ENCODE measurements around the gene CAMTA1. TPM values are rescaled to one million over a fixed set of nuclear protein-coding genes. Genes with fewer than 3 reads are reported as not detected.

CAMTA1 gene
- total RNA-seq, 6 donors from 2014 or later, result 38.8 to 74.0 (median 46.1) TPM

DNA sequence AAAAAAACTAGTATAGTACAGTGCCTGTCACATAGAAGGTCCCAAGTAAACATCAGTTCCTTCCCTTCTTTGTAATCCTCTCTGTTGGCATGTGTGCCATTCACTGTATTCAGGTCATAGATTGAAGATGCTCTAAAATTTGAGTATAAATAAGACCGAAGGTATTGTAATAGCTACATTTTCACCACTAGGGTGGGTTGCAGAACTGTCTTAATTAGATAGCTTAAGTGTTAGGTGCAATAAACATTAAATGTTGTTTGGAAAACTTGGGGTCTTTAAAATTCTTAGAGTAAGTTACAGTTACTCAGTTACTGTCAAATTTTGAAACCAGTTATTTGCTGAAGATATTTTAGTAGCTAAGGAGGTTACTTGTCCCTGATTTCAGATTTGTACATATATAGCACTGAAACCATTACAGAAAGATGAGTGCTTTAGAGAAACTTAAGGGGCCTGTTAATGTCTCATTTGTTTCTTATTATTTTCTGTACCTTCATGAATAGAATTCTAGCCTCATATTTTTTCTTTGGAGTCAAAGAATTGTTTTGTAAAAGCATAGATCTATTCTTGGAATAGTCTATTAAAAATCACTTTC lies 1023.1 kb downstream of the CAMTA1 start:
- Histone ChIP-seq H3K36me3 (peaks cover 8 to 90% (median 50%) of the 10 kb centered on the region in 4 donors), H3K27ac (no peak overlapping the region), H3K4me1 (no peaks in the 10 kb centered on the region), H3K4me3 (no peak overlapping the region), H3K27me3 (no peaks in the 10 kb centered on the region), H3K9me3 (no peaks in the 10 kb centered on the region)
- no peak for DNase-seq
- ATAC-seq (ENCODE audit: low FRiP score in 2 of 2), result no peak
- 20 to 28% methylated on average over 1 of the region's 1 CpG for WGBS, 2 donors
- TF ChIP-seq EP300 (IDR thresholded peaks at IDR 0.05), result no peak
- TF ChIP-seq, protein P1, sequence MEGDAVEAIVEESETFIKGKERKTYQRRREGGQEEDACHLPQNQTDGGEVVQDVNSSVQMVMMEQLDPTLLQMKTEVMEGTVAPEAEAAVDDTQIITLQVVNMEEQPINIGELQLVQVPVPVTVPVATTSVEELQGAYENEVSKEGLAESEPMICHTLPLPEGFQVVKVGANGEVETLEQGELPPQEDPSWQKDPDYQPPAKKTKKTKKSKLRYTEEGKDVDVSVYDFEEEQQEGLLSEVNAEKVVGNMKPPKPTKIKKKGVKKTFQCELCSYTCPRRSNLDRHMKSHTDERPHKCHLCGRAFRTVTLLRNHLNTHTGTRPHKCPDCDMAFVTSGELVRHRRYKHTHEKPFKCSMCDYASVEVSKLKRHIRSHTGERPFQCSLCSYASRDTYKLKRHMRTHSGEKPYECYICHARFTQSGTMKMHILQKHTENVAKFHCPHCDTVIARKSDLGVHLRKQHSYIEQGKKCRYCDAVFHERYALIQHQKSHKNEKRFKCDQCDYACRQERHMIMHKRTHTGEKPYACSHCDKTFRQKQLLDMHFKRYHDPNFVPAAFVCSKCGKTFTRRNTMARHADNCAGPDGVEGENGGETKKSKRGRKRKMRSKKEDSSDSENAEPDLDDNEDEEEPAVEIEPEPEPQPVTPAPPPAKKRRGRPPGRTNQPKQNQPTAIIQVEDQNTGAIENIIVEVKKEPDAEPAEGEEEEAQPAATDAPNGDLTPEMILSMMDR (IDR thresholded peaks at IDR 0.05), result peak in 5 of 6 experiments; percentile 3 to 51 (median 37)

DNA sequence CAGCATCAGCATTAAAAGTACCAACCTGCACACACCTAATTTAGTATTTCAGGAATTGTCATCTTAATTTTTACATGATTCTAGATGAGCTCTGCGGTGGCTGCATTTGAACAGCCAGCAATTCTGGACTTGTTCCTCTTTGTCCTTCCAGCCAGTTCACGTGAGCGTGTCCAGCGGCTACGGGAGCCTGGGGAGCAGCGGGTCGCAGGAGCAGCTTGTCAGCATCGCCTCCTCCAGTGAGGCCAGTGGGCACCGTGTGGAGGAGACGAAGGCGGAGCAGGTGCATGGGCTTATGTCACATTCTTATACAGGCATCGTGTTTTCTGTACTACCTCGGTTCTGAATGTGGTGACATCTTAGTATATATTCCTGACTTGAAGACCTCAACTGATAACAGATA lies 1024.5 kb downstream of the CAMTA1 start:
- TF ChIP-seq EP300 (IDR thresholded peaks at IDR 0.05), result no peak
- TF ChIP-seq, protein P1 (IDR thresholded peaks at IDR 0.05), result no peak
- TF ChIP-seq POLR2A (IDR thresholded peaks at IDR 0.05), result no peak
- TF ChIP-seq POLR2AphosphoS5 (IDR thresholded peaks at IDR 0.05), result no peak
- H3K27me3 ChIP-seq, result no peaks in the 10 kb centered on the region
- no peak overlapping the region for H3K4me3 ChIP-seq
- peaks cover 0 to 4% (median 0%) of the 10 kb centered on the region in 4 donors for H3K9me3 ChIP-seq
- no peaks in the 10 kb centered on the region for H3K4me1 ChIP-seq
- H3K36me3 ChIP-seq, result peaks cover 6 to 89% (median 42%) of the 10 kb centered on the region in 4 donors
- DNase-seq (peak in 1 of 2 donors; percentile 50), ATAC-seq (ENCODE audit: low FRiP score in 2 of 2) (no peak)
- 93 to 96% methylated on average over 13 of the region's 13 CpGs for WGBS, 2 donors
- no peak overlapping the region for H3K27ac ChIP-seq

DNA sequence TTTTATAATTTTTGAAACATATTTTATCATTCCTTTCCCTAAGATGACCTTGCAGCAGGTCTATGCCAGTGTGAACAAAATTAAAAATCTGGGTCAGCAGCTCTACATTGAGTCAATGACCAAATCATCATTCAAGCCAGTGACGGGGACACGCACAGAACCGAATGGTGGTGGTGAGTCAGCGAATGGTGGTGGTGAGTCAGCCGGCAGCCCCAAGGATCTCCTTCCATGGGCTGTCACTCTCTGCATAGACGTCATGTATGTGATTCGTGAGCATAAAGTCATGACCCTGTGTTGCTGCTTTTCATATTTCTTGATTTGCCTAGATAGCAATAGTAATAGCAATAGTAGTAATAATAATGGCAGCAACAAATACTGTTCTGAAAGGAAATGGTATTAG lies 1025.1 kb downstream of the CAMTA1 start:
- no peaks in the 10 kb centered on the region for H3K27me3 ChIP-seq
- DNase-seq (peak in 1 of 2 donors; percentile 31), ATAC-seq (ENCODE audit: low FRiP score in 2 of 2) (no peak)
- no peak overlapping the region for H3K4me3 ChIP-seq
- peaks cover 0 to 4% (median 0%) of the 10 kb centered on the region in 4 donors for H3K9me3 ChIP-seq
- no peaks in the 10 kb centered on the region for H3K4me1 ChIP-seq
- peaks cover 6 to 85% (median 37%) of the 10 kb centered on the region in 4 donors for H3K36me3 ChIP-seq
- 82 to 87% methylated on average over 7 of the region's 7 CpGs for WGBS, 2 donors
- TF ChIP-seq, protein P1 (IDR thresholded peaks at IDR 0.05), result no peak
- TF ChIP-seq EP300 (IDR thresholded peaks at IDR 0.05) (no peak), POLR2A (IDR thresholded peaks at IDR 0.05) (no peak), POLR2AphosphoS5 (IDR thresholded peaks at IDR 0.05) (no peak)
- no peak overlapping the region for H3K27ac ChIP-seq

DNA sequence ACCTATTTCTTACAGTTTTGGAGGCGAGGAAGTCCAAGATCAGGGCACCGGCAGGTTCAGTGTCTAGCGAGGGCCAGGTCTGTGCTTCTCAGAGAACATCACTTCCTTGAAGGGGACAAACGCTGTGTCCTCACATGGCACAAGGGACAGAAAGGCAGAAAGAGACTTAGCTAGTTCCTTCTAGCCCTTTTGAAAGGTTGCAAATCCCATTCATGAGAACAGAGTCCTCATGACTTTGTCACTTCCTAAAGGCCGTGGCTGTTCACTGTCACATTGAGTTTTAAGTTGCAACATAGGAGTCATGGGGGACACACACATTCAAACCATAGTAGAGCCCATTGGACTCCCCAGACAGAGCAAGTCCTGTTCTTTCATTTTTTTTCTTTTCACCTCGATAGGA lies 1026.2 kb downstream of the CAMTA1 start:
- no peak overlapping the region for H3K27ac ChIP-seq
- H3K4me1 ChIP-seq, result no peaks in the 10 kb centered on the region
- peaks cover 0 to 4% (median 0%) of the 10 kb centered on the region in 4 donors for H3K9me3 ChIP-seq
- TF ChIP-seq, protein P1 (IDR thresholded peaks at IDR 0.05), result no peak
- peak in 1 of 4 donors; percentile 12 for TF ChIP-seq POLR2A (IDR thresholded peaks at IDR 0.05)
- H3K36me3 ChIP-seq, result peaks cover 6 to 75% (median 29%) of the 10 kb centered on the region in 4 donors
- H3K27me3 ChIP-seq, result no peaks in the 10 kb centered on the region
- WGBS, 2 donors, result 89 to 90% methylated on average over 6 of the region's 6 CpGs
- H3K4me3 ChIP-seq, result no peak overlapping the region
- DNase-seq (no peak), ATAC-seq (ENCODE audit: low FRiP score in 2 of 2) (no peak)

Data from upper lobe of left lung (tissue), 6 donors.